ENCODE data around the gene ATP6V0A4. TPM values are rescaled to one million over a fixed set of nuclear protein-coding genes. Genes with fewer than 3 reads are reported as not detected.

ATP6V0A4 gene
- total RNA-seq, 1 donor from 2014 or later, result 0.88 TPM

- no peaks in the 10 kb centered on the region for H3K27me3 ChIP-seq (ENCODE audit: control insufficient read depth, insufficient read depth, low read length)
- DNase-seq (ENCODE audit: low read depth), result no peak
- H3K36me3 ChIP-seq (ENCODE audit: control insufficient read depth, insufficient read depth, low read length), result no peaks in the 10 kb centered on the region
- H3K4me3 ChIP-seq (ENCODE audit: low read depth, low read length), result no peak overlapping the region
- TF ChIP-seq, protein P1, sequence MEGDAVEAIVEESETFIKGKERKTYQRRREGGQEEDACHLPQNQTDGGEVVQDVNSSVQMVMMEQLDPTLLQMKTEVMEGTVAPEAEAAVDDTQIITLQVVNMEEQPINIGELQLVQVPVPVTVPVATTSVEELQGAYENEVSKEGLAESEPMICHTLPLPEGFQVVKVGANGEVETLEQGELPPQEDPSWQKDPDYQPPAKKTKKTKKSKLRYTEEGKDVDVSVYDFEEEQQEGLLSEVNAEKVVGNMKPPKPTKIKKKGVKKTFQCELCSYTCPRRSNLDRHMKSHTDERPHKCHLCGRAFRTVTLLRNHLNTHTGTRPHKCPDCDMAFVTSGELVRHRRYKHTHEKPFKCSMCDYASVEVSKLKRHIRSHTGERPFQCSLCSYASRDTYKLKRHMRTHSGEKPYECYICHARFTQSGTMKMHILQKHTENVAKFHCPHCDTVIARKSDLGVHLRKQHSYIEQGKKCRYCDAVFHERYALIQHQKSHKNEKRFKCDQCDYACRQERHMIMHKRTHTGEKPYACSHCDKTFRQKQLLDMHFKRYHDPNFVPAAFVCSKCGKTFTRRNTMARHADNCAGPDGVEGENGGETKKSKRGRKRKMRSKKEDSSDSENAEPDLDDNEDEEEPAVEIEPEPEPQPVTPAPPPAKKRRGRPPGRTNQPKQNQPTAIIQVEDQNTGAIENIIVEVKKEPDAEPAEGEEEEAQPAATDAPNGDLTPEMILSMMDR (IDR thresholded peaks at IDR 0.05; ENCODE audit: insufficient read depth, low read length, poor library complexity, severe bottlenecking), result no peak
These were observed 87.2 kb downstream of the ATP6V0A4 start for GRCh38 chr7:138710536-138711385.

- no peak for DNase-seq (ENCODE audit: low read depth)
- H3K4me3 ChIP-seq (ENCODE audit: low read depth, low read length), result no peak overlapping the region
- H3K27me3 ChIP-seq (ENCODE audit: control insufficient read depth, insufficient read depth, low read length), result no peaks in the 10 kb centered on the region
- no peaks in the 10 kb centered on the region for H3K36me3 ChIP-seq (ENCODE audit: control insufficient read depth, insufficient read depth, low read length)
- TF ChIP-seq, protein P1 (IDR thresholded peaks at IDR 0.05; ENCODE audit: insufficient read depth, low read length, poor library complexity, severe bottlenecking), result no peak
These were observed 92.8 kb downstream of the ATP6V0A4 start for GRCh38 chr7:138705167-138705566.

- TF ChIP-seq, protein P1 (IDR thresholded peaks at IDR 0.05; ENCODE audit: insufficient read depth, low read length, poor library complexity, severe bottlenecking), result no peak
- no peaks in the 10 kb centered on the region for H3K36me3 ChIP-seq (ENCODE audit: control insufficient read depth, insufficient read depth, low read length)
- H3K4me3 ChIP-seq (ENCODE audit: low read depth, low read length), result no peak overlapping the region
- no peaks in the 10 kb centered on the region for H3K27me3 ChIP-seq (ENCODE audit: control insufficient read depth, insufficient read depth, low read length)
- no peak for DNase-seq (ENCODE audit: low read depth)
These were observed 96.5 kb downstream of the ATP6V0A4 start for GRCh38 chr7:138701537-138701923.

GRCh38 chr7:138700857-138701536 is 97.0 kb downstream of the ATP6V0A4 start, which contains the start of gene SVOPL:
Gene SVOPL, minus strand, starts transcription at chr7:138701362. Its CDS starts 22,317 bp downstream, at chr7:138679045.
- TF ChIP-seq, protein P1 (IDR thresholded peaks at IDR 0.05; ENCODE audit: insufficient read depth, low read length, poor library complexity, severe bottlenecking), result no peak
- no peaks in the 10 kb centered on the region for H3K27me3 ChIP-seq (ENCODE audit: control insufficient read depth, insufficient read depth, low read length)
- no peak for DNase-seq (ENCODE audit: low read depth)
- no peaks in the 10 kb centered on the region for H3K36me3 ChIP-seq (ENCODE audit: control insufficient read depth, insufficient read depth, low read length)
- H3K4me3 ChIP-seq (ENCODE audit: low read depth, low read length), result no peak within 1 kb of the TSS

GRCh38 chr7:138699661-138700060 is 98.3 kb downstream of the ATP6V0A4 start:
- no peaks in the 10 kb centered on the region for H3K27me3 ChIP-seq (ENCODE audit: control insufficient read depth, insufficient read depth, low read length)
- no peak for DNase-seq (ENCODE audit: low read depth)
- H3K36me3 ChIP-seq (ENCODE audit: control insufficient read depth, insufficient read depth, low read length), result no peaks in the 10 kb centered on the region
- TF ChIP-seq, protein P1 (IDR thresholded peaks at IDR 0.05; ENCODE audit: insufficient read depth, low read length, poor library complexity, severe bottlenecking), result no peak
- no peak overlapping the region for H3K4me3 ChIP-seq (ENCODE audit: low read depth, low read length)

All from kidney epithelial cell (primary cell).